GM23248 (cell line): ENCODE results near the gene AGAP2.

ENCODE experiments used
- EZH2 ChIP-seq: fragments of 200-600 bp; sonication (generic); IDR thresholded peaks from 2 replicates; pipeline ENCODE4 v1.6.1; 2018; ENCODE audit warnings: antibody characterized with exemption, mild to moderate bottlenecking; ENCODE audit not compliant: insufficient read depth, poor library complexity, severe bottlenecking
- EZH2phosphoT487 ChIP-seq: fragments of 200-600 bp; sonication (generic); IDR thresholded peaks from 2 replicates; pipeline ENCODE4 v1.6.1; 2018; ENCODE audit warnings: antibody characterized with exemption, moderate library complexity, mild to moderate bottlenecking, low read depth; ENCODE audit not compliant: insufficient read depth

DNA sequence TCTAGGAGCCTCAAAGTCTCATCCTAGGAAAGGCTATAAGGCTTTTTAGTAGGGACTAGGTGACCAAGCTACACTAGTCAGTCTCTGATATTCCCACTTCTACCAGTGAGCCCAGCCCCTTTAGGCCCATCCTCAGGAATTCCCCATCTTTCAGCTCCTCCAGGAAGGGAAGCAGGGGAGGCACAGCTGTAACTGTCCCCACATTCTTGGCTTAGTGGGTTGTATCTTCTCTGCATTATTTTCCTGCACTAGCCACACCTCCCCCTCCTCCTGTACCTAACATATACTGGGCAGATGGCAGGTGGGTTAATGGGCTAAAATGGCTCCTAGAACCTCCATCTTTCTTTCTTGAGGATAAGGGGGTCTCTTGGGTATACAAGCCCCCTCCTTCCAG, 28.8 kb upstream of the AGAP2 start:
- TF ChIP-seq EZH2 (no peak), EZH2phosphoT487 (no peak)
